Neural cell (in vitro differentiated cells): ENCODE data around the gene ESPN.

Source experiments
- EP300 ChIP-seq: fragments of 450-650 bp; conservative IDR thresholded peaks from 2 replicates; pipeline ENCODE4 v1.6.1; 2014; ENCODE audit warnings: antibody characterized with exemption, mild to moderate bottlenecking, moderate library complexity; ENCODE audit not compliant: poor library complexity, severe bottlenecking
- POLR2AphosphoS5 ChIP-seq: IDR thresholded peaks from 2 replicates; pipeline ENCODE4 v1.6.1; 2012
- SMC3 ChIP-seq: fragments of 450-650 bp; conservative IDR thresholded peaks from 2 replicates; pipeline ENCODE4 v1.6.1; 2014; ENCODE audit warnings: antibody characterized with exemption, mild to moderate bottlenecking, moderate library complexity; ENCODE audit not compliant: poor library complexity
- TF ChIP-seq, protein P1 (sequence below): fragments of 450-650 bp; IDR thresholded peaks from 2 replicates; pipeline ENCODE4 v1.5.1; 2014; ENCODE audit warnings: antibody characterized with exemption, mild to moderate bottlenecking, moderate library complexity; ENCODE audit not compliant: poor library complexity, severe bottlenecking
- TF ChIP-seq, protein P2 (sequence below): IDR thresholded peaks from 2 replicates; pipeline ENCODE4 v1.6.1; 2012; ENCODE audit warnings: borderline replicate concordance

DNA sequence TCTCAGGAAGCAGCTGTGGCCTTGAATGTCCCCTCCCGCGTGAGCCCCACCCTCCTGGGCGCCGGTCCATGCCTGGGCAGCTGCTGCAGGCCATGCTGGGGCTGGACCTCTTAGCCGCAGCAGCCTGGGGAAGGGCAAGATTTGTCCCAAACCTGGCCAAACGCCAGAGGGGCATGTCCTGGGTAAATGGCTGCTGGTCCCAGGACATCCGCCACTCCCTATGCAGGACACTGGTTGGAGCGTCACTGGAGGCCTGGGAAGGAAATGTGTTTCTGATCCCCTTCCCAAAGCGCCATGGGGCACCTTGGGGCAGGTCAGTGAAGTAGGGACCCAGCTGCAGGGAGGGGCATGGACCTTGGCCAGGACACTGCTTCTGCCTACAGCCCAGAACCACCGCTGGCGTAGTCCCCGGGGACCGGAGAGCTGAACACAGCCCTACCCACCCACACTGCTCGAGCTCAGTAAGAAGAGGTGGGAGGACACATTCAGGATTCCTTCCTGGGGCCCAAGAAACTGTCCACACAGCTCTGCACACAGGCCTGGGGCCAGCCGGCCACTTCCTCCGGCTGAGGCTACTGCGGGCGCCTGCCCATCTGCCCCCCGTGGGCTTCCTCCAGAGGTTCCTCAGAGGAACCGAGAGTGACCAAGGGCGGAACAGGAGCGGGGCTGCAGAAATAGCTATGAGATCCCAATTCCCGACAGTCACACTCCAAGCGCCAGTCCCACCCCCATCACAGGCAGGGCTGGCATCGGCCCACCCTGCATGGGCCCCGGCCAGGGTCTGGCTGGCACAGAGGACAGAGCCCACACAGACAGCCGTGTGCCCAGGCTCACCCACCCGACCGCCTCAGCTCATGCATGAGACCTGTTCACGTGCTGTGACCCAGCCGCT lies 77.7 kb downstream of the ESPN start:
- TF ChIP-seq, protein P1, sequence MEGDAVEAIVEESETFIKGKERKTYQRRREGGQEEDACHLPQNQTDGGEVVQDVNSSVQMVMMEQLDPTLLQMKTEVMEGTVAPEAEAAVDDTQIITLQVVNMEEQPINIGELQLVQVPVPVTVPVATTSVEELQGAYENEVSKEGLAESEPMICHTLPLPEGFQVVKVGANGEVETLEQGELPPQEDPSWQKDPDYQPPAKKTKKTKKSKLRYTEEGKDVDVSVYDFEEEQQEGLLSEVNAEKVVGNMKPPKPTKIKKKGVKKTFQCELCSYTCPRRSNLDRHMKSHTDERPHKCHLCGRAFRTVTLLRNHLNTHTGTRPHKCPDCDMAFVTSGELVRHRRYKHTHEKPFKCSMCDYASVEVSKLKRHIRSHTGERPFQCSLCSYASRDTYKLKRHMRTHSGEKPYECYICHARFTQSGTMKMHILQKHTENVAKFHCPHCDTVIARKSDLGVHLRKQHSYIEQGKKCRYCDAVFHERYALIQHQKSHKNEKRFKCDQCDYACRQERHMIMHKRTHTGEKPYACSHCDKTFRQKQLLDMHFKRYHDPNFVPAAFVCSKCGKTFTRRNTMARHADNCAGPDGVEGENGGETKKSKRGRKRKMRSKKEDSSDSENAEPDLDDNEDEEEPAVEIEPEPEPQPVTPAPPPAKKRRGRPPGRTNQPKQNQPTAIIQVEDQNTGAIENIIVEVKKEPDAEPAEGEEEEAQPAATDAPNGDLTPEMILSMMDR = no peak
- TF ChIP-seq POLR2AphosphoS5 (no peak), EP300 (no peak), SMC3 (no peak)
- TF ChIP-seq, protein P2, sequence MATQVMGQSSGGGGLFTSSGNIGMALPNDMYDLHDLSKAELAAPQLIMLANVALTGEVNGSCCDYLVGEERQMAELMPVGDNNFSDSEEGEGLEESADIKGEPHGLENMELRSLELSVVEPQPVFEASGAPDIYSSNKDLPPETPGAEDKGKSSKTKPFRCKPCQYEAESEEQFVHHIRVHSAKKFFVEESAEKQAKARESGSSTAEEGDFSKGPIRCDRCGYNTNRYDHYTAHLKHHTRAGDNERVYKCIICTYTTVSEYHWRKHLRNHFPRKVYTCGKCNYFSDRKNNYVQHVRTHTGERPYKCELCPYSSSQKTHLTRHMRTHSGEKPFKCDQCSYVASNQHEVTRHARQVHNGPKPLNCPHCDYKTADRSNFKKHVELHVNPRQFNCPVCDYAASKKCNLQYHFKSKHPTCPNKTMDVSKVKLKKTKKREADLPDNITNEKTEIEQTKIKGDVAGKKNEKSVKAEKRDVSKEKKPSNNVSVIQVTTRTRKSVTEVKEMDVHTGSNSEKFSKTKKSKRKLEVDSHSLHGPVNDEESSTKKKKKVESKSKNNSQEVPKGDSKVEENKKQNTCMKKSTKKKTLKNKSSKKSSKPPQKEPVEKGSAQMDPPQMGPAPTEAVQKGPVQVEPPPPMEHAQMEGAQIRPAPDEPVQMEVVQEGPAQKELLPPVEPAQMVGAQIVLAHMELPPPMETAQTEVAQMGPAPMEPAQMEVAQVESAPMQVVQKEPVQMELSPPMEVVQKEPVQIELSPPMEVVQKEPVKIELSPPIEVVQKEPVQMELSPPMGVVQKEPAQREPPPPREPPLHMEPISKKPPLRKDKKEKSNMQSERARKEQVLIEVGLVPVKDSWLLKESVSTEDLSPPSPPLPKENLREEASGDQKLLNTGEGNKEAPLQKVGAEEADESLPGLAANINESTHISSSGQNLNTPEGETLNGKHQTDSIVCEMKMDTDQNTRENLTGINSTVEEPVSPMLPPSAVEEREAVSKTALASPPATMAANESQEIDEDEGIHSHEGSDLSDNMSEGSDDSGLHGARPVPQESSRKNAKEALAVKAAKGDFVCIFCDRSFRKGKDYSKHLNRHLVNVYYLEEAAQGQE = no peak
